ENCODE measurements around the gene UFSP2.

The UFSP2 gene

GRCh38 chr4:185408432-185408831 lies 17.3 kb downstream of the UFSP2 start:
- Histone ChIP-seq H2BK15ac (replicated peaks; ENCODE audit: low read depth) (no peak overlapping the region), H2BK5ac (ENCODE audit: low read length) (no peak overlapping the region), H3K79me1 (ENCODE audit: low read length) (no peaks in the 10 kb centered on the region), H3K23ac (ENCODE audit: low read length) (no peak overlapping the region), H4K8ac (ENCODE audit: low read depth, low read length) (no peak overlapping the region), H3K79me2 (ENCODE audit: control insufficient read depth, insufficient read depth, low read length) (no peaks in the 10 kb centered on the region), H3K4me3 (ENCODE audit: low read length) (no peak overlapping the region), H3K27ac (ENCODE audit: low read depth, low read length) (no peak overlapping the region), H3K9ac (ENCODE audit: low read length) (no peak overlapping the region), H3K4me2 (ENCODE audit: low read length) (no peak overlapping the region), H2BK120ac (ENCODE audit: low read depth, low read length) (no peak overlapping the region), H3K18ac (ENCODE audit: low read length) (no peak overlapping the region), H3K4ac (ENCODE audit: low read depth, low read length) (no peak overlapping the region), H4K5ac (ENCODE audit: low read length) (no peak overlapping the region), H2AK5ac (ENCODE audit: low read length) (no peak overlapping the region), H3K27me3 (ENCODE audit: insufficient read depth, low read length, poor library complexity) (no peaks in the 10 kb centered on the region), H3K4me1 (ENCODE audit: control insufficient read depth, low read depth, low read length) (no peaks in the 10 kb centered on the region), H3K36me3 (ENCODE audit: control insufficient read depth, insufficient read depth, low read length) (peaks cover 4% of the 10 kb centered on the region), H3K56ac (ENCODE audit: low read length) (no peak overlapping the region)
- DNase-seq = no peak
- no CpG with 5 or more reads among the region's 2 CpGs for WGBS (ENCODE audit: extremely low coverage, insufficient coverage, low lambda C conversion rate)

GRCh38 chr4:185405296-185405999 lies 20.3 kb downstream of the UFSP2 start:
- H3K9ac ChIP-seq (ENCODE audit: low read length) = no peak overlapping the region
- H4K8ac ChIP-seq (ENCODE audit: low read depth, low read length) = no peak overlapping the region
- no peaks in the 10 kb centered on the region for H3K79me1 ChIP-seq (ENCODE audit: low read length)
- no peak overlapping the region for H3K18ac ChIP-seq (ENCODE audit: low read length)
- H3K4me3 ChIP-seq (ENCODE audit: low read length) = no peak overlapping the region
- no peak overlapping the region for H2BK5ac ChIP-seq (ENCODE audit: low read length)
- H3K27me3 ChIP-seq (ENCODE audit: insufficient read depth, low read length, poor library complexity) = no peaks in the 10 kb centered on the region
- no peak overlapping the region for H4K5ac ChIP-seq (ENCODE audit: low read length)
- no peak overlapping the region for H2BK15ac ChIP-seq (replicated peaks; ENCODE audit: low read depth)
- no peak overlapping the region for H2AK5ac ChIP-seq (ENCODE audit: low read length)
- no CpG with 5 or more reads among the region's 6 CpGs for WGBS (ENCODE audit: extremely low coverage, insufficient coverage, low lambda C conversion rate)
- no peaks in the 10 kb centered on the region for H3K36me3 ChIP-seq (ENCODE audit: control insufficient read depth, insufficient read depth, low read length)
- no peak overlapping the region for H3K27ac ChIP-seq (ENCODE audit: low read depth, low read length)
- no peak overlapping the region for H3K4me2 ChIP-seq (ENCODE audit: low read length)
- H3K56ac ChIP-seq (ENCODE audit: low read length) = no peak overlapping the region
- H3K4ac ChIP-seq (ENCODE audit: low read depth, low read length) = no peak overlapping the region
- no peaks in the 10 kb centered on the region for H3K4me1 ChIP-seq (ENCODE audit: control insufficient read depth, low read depth, low read length)
- H3K79me2 ChIP-seq (ENCODE audit: control insufficient read depth, insufficient read depth, low read length) = no peaks in the 10 kb centered on the region
- DNase-seq = no peak
- no peak overlapping the region for H3K23ac ChIP-seq (ENCODE audit: low read length)
- H2BK120ac ChIP-seq (ENCODE audit: low read depth, low read length) = no peak overlapping the region

GRCh38 chr4:185404031-185404430 lies 21.7 kb downstream of the UFSP2 start:
- H2AK5ac ChIP-seq (ENCODE audit: low read length) = no peak overlapping the region
- H3K23ac ChIP-seq (ENCODE audit: low read length) = no peak overlapping the region
- no peak overlapping the region for H3K18ac ChIP-seq (ENCODE audit: low read length)
- H3K36me3 ChIP-seq (ENCODE audit: control insufficient read depth, insufficient read depth, low read length) = no peaks in the 10 kb centered on the region
- no peak overlapping the region for H3K4ac ChIP-seq (ENCODE audit: low read depth, low read length)
- no CpG with 5 or more reads among the region's 4 CpGs for WGBS (ENCODE audit: extremely low coverage, insufficient coverage, low lambda C conversion rate)
- no peak overlapping the region for H3K4me2 ChIP-seq (ENCODE audit: low read length)
- H3K27me3 ChIP-seq (ENCODE audit: insufficient read depth, low read length, poor library complexity) = no peaks in the 10 kb centered on the region
- H3K4me3 ChIP-seq (ENCODE audit: low read length) = no peak overlapping the region
- H3K79me2 ChIP-seq (ENCODE audit: control insufficient read depth, insufficient read depth, low read length) = no peaks in the 10 kb centered on the region
- H3K9ac ChIP-seq (ENCODE audit: low read length) = no peak overlapping the region
- H3K27ac ChIP-seq (ENCODE audit: low read depth, low read length) = no peak overlapping the region
- no peak overlapping the region for H2BK120ac ChIP-seq (ENCODE audit: low read depth, low read length)
- no peaks in the 10 kb centered on the region for H3K79me1 ChIP-seq (ENCODE audit: low read length)
- no peak overlapping the region for H4K8ac ChIP-seq (ENCODE audit: low read depth, low read length)
- H2BK5ac ChIP-seq (ENCODE audit: low read length) = no peak overlapping the region
- no peak overlapping the region for H4K5ac ChIP-seq (ENCODE audit: low read length)
- DNase-seq = no peak
- no peak overlapping the region for H2BK15ac ChIP-seq (replicated peaks; ENCODE audit: low read depth)
- no peak overlapping the region for H3K56ac ChIP-seq (ENCODE audit: low read length)
- no peaks in the 10 kb centered on the region for H3K4me1 ChIP-seq (ENCODE audit: control insufficient read depth, low read depth, low read length)

- Histone ChIP-seq H3K36me3 (ENCODE audit: control insufficient read depth, insufficient read depth, low read length) (no peaks in the 10 kb centered on the region), H3K23ac (ENCODE audit: low read length) (no peak overlapping the region), H4K5ac (ENCODE audit: low read length) (no peak overlapping the region), H3K4me2 (ENCODE audit: low read length) (no peak overlapping the region), H2BK15ac (replicated peaks; ENCODE audit: low read depth) (no peak overlapping the region), H3K18ac (ENCODE audit: low read length) (no peak overlapping the region), H3K9ac (ENCODE audit: low read length) (no peak overlapping the region), H3K56ac (ENCODE audit: low read length) (no peak overlapping the region), H3K27me3 (ENCODE audit: insufficient read depth, low read length, poor library complexity) (no peaks in the 10 kb centered on the region), H3K4me3 (ENCODE audit: low read length) (no peak overlapping the region), H2BK120ac (ENCODE audit: low read depth, low read length) (no peak overlapping the region), H2BK5ac (ENCODE audit: low read length) (no peak overlapping the region), H3K79me2 (ENCODE audit: control insufficient read depth, insufficient read depth, low read length) (no peaks in the 10 kb centered on the region), H3K27ac (ENCODE audit: low read depth, low read length) (no peak overlapping the region), H3K4me1 (ENCODE audit: control insufficient read depth, low read depth, low read length) (no peaks in the 10 kb centered on the region), H3K79me1 (ENCODE audit: low read length) (no peaks in the 10 kb centered on the region), H3K4ac (ENCODE audit: low read depth, low read length) (no peak overlapping the region), H4K8ac (ENCODE audit: low read depth, low read length) (no peak overlapping the region), H2AK5ac (ENCODE audit: low read length) (no peak overlapping the region)
- WGBS (ENCODE audit: extremely low coverage, insufficient coverage, low lambda C conversion rate) = no CpG with 5 or more reads among the region's 8 CpGs
- DNase-seq = no peak
These were observed 26.3 kb downstream of the UFSP2 start for GRCh38 chr4:185399466-185399865.

GRCh38 chr4:185398618-185399017 lies 27.1 kb downstream of the UFSP2 start:
- no peak overlapping the region for H3K23ac ChIP-seq (ENCODE audit: low read length)
- no peak overlapping the region for H4K5ac ChIP-seq (ENCODE audit: low read length)
- H3K4me3 ChIP-seq (ENCODE audit: low read length) = no peak overlapping the region
- H3K4me1 ChIP-seq (ENCODE audit: control insufficient read depth, low read depth, low read length) = no peaks in the 10 kb centered on the region
- H3K36me3 ChIP-seq (ENCODE audit: control insufficient read depth, insufficient read depth, low read length) = no peaks in the 10 kb centered on the region
- H2BK5ac ChIP-seq (ENCODE audit: low read length) = no peak overlapping the region
- H3K79me1 ChIP-seq (ENCODE audit: low read length) = no peaks in the 10 kb centered on the region
- H3K9ac ChIP-seq (ENCODE audit: low read length) = no peak overlapping the region
- no peak overlapping the region for H2BK15ac ChIP-seq (replicated peaks; ENCODE audit: low read depth)
- H2BK120ac ChIP-seq (ENCODE audit: low read depth, low read length) = no peak overlapping the region
- H3K56ac ChIP-seq (ENCODE audit: low read length) = no peak overlapping the region
- H3K18ac ChIP-seq (ENCODE audit: low read length) = no peak overlapping the region
- H3K79me2 ChIP-seq (ENCODE audit: control insufficient read depth, insufficient read depth, low read length) = no peaks in the 10 kb centered on the region
- no peak overlapping the region for H3K27ac ChIP-seq (ENCODE audit: low read depth, low read length)
- WGBS (ENCODE audit: extremely low coverage, insufficient coverage, low lambda C conversion rate) = no CpG with 5 or more reads among the region's 2 CpGs
- DNase-seq = no peak
- H4K8ac ChIP-seq (ENCODE audit: low read depth, low read length) = no peak overlapping the region
- H3K4ac ChIP-seq (ENCODE audit: low read depth, low read length) = no peak overlapping the region
- no peak overlapping the region for H3K4me2 ChIP-seq (ENCODE audit: low read length)
- H2AK5ac ChIP-seq (ENCODE audit: low read length) = no peak overlapping the region
- H3K27me3 ChIP-seq (ENCODE audit: insufficient read depth, low read length, poor library complexity) = no peaks in the 10 kb centered on the region

Measured in mesendoderm (in vitro differentiated cells).